HEK293 (cell line): Measurements from ENCODE around the gene RNF217.

ENCODE experiments used
- CTCF ChIA-PET: fragments of 350-600 bp; formaldehyde crosslinking; extraction: SDS; loops from one replicate; lab custom pipeline; 2021; ENCODE audit warnings: antibody characterized with exemption; lab: Yijun Ruan, JAX
- POLR2A ChIA-PET: fragments of 300-600 bp; formaldehyde crosslinking; extraction: SDS; loops from one replicate; lab custom pipeline; 2020; ENCODE audit warnings: antibody characterized with exemption, inconsistent platforms; lab: Yijun Ruan, JAX
- H3K27ac ChIP-seq: fragments of 200-500 bp; sonication (Bioruptor generic); 2 replicates; pipeline ENCODE4 v1.5.1; 2014; ENCODE audit warnings: low read depth, low read length, control low read depth, inconsistent platforms; ENCODE audit errors: extremely low read depth
- H3K36me3 ChIP-seq, 2 experiments: fragments of 200-500 bp in 1 of 2; sonication (Bioruptor generic) in 1 of 2; 1 replicate in 1 of 2; 2 replicates in 1 of 2; pipeline ENCODE4 v1.5.1; 2014 to 2017; ENCODE audit warnings: inconsistent platforms in 2 of 2, low read length in 2 of 2; ENCODE audit not compliant: control insufficient read depth in 2 of 2, insufficient read depth in 1 of 2
- H3K4me1 ChIP-seq: fragments of 200-500 bp; sonication (Bioruptor generic); 2 replicates; pipeline ENCODE4 v1.5.1; 2014; ENCODE audit warnings: mild to moderate bottlenecking, low read length, inconsistent platforms; ENCODE audit not compliant: control insufficient read depth, insufficient read depth
- H3K4me3 ChIP-seq: 2 replicates; pipeline ENCODE4 v1.5.1; 2011; ENCODE audit warnings: low read depth, mild to moderate bottlenecking, control low read depth, low read length, moderate library complexity
- H3K9me3 ChIP-seq: fragments of 200-500 bp; sonication (Bioruptor generic); 2 replicates; pipeline ENCODE4 v1.5.1; 2014; ENCODE audit warnings: low read depth, low read length, inconsistent platforms; ENCODE audit not compliant: control insufficient read depth, insufficient read depth
- FEZF1 ChIP-seq: fragments of 450-650 bp; formaldehyde crosslinking; IDR thresholded peaks from 2 replicates; pipeline ENCODE4 v1.5.1; 2016; ENCODE audit warnings: missing biosample characterization, missing genetic modification characterization
- GLIS1 ChIP-seq: fragments of 450-650 bp; formaldehyde crosslinking; IDR thresholded peaks from 2 replicates; pipeline ENCODE4 v1.5.1; 2016; ENCODE audit warnings: missing biosample characterization, missing genetic modification characterization
- HOXD13 ChIP-seq: sonication (generic); formaldehyde crosslinking; IDR thresholded peaks from 2 replicates; pipeline ENCODE4 v1.8.0; 2022; ENCODE audit warnings: missing genetic modification reagents, borderline replicate concordance
- IKZF3 ChIP-seq: fragments of 450-650 bp; IDR thresholded peaks from 2 replicates; pipeline ENCODE4 v1.5.0; 2018; ENCODE audit warnings: missing biosample characterization, mild to moderate bottlenecking, missing genetic modification characterization, moderate library complexity
- MEIS1 ChIP-seq: sonication (generic); formaldehyde crosslinking; IDR thresholded peaks from 2 replicates; pipeline ENCODE4 v1.8.1; 2022; ENCODE audit warnings: missing genetic modification reagents, mild to moderate bottlenecking, borderline replicate concordance
- MZF1 ChIP-seq: fragments of 450-650 bp; formaldehyde crosslinking; IDR thresholded peaks from 2 replicates; pipeline ENCODE4 v1.5.1; 2017; ENCODE audit warnings: missing biosample characterization, missing genetic modification characterization, borderline replicate concordance
- OVOL3 ChIP-seq: fragments of 450-650 bp; formaldehyde crosslinking; IDR thresholded peaks from 2 replicates; pipeline ENCODE4 v1.5.1; 2016; ENCODE audit warnings: missing biosample characterization, missing genetic modification characterization
- PRDM4 ChIP-seq: fragments of 450-650 bp; formaldehyde crosslinking; IDR thresholded peaks from 2 replicates; pipeline ENCODE4 v1.5.1; 2017; ENCODE audit warnings: missing biosample characterization, missing genetic modification characterization
- PRDM6 ChIP-seq: fragments of 450-650 bp; formaldehyde crosslinking; IDR thresholded peaks from 2 replicates; pipeline ENCODE4 v1.5.1; 2017; ENCODE audit warnings: missing biosample characterization, missing genetic modification characterization
- TCF7L2 ChIP-seq: IDR thresholded peaks from 2 replicates; pipeline ENCODE4 v1.6.1; 2011; ENCODE audit warnings: low read depth, mild to moderate bottlenecking, inconsistent platforms, low read length, moderate library complexity, borderline replicate concordance
- WT1 ChIP-seq: fragments of 450-650 bp; formaldehyde crosslinking; IDR thresholded peaks from 2 replicates; pipeline ENCODE4 v1.5.1; 2016; ENCODE audit warnings: missing biosample characterization, missing genetic modification characterization
- YY1 ChIP-seq: fragments of 450-650 bp; formaldehyde crosslinking; IDR thresholded peaks from 2 replicates; pipeline ENCODE4 v1.5.1; 2018; ENCODE audit warnings: missing biosample characterization, missing genetic modification characterization
- ZEB2 ChIP-seq: fragments of 450-650 bp; formaldehyde crosslinking; IDR thresholded peaks from 2 replicates; pipeline ENCODE4 v1.5.1; 2016; ENCODE audit warnings: missing biosample characterization, missing genetic modification characterization
- ZNF114 ChIP-seq: fragments of 450-650 bp; formaldehyde crosslinking; IDR thresholded peaks from 2 replicates; pipeline ENCODE4 v1.5.0; 2017; ENCODE audit warnings: missing biosample characterization, missing genetic modification characterization
- ZNF133 ChIP-seq: fragments of 450-650 bp; formaldehyde crosslinking; IDR thresholded peaks from 2 replicates; pipeline ENCODE4 v1.5.1; 2016; ENCODE audit warnings: missing biosample characterization, missing genetic modification characterization
- ZNF239 ChIP-seq: fragments of 450-650 bp; formaldehyde crosslinking; IDR thresholded peaks from 2 replicates; pipeline ENCODE4 v1.5.1; 2016; ENCODE audit warnings: missing biosample characterization, missing genetic modification characterization
- ZNF24 ChIP-seq: fragments of 450-650 bp; formaldehyde crosslinking; IDR thresholded peaks from 2 replicates; pipeline ENCODE4 v1.5.1; 2016; ENCODE audit warnings: missing biosample characterization, missing genetic modification characterization
- ZNF366 ChIP-seq: fragments of 450-650 bp; formaldehyde crosslinking; conservative IDR thresholded peaks from 2 replicates; pipeline ENCODE4 v1.5.1; 2016; ENCODE audit warnings: missing biosample characterization, missing genetic modification characterization
- ZNF37A ChIP-seq: fragments of 450-650 bp; IDR thresholded peaks from 2 replicates; pipeline ENCODE4 v1.5.1; 2018; ENCODE audit warnings: missing biosample characterization, missing genetic modification characterization
- ZNF560 ChIP-seq: fragments of 450-650 bp; formaldehyde crosslinking; IDR thresholded peaks from 2 replicates; pipeline ENCODE4 v1.5.1; 2017; ENCODE audit warnings: missing biosample characterization, missing genetic modification characterization, borderline replicate concordance
- ZNF571 ChIP-seq: fragments of 450-650 bp; formaldehyde crosslinking; IDR thresholded peaks from 2 replicates; pipeline ENCODE4 v1.5.0; 2017; ENCODE audit warnings: missing biosample characterization, missing genetic modification characterization
- ZNF791 ChIP-seq: fragments of 450-650 bp; formaldehyde crosslinking; IDR thresholded peaks from 2 replicates; pipeline ENCODE4 v1.5.1; 2016; ENCODE audit warnings: missing biosample characterization, missing genetic modification characterization
- ZNF837 ChIP-seq: fragments of 450-650 bp; formaldehyde crosslinking; IDR thresholded peaks from 2 replicates; pipeline ENCODE4 v1.5.1; 2016; ENCODE audit warnings: missing biosample characterization, missing genetic modification characterization
- ZSCAN30 ChIP-seq: fragments of 450-650 bp; IDR thresholded peaks from 2 replicates; pipeline ENCODE4 v1.5.1; 2018; ENCODE audit warnings: missing biosample characterization, mild to moderate bottlenecking, missing genetic modification characterization, moderate library complexity
- TF ChIP-seq, protein P1 (sequence below): fragments of 450-650 bp; formaldehyde crosslinking; IDR thresholded peaks from 2 replicates; pipeline ENCODE4 v1.5.1; 2016; ENCODE audit warnings: missing biosample characterization, missing genetic modification characterization
- TF ChIP-seq, protein P2 (sequence below): fragments of 450-650 bp; formaldehyde crosslinking; IDR thresholded peaks from 2 replicates; pipeline ENCODE4 v1.5.1; 2016; ENCODE audit warnings: missing biosample characterization, missing genetic modification characterization

Gene RNF217

GRCh38 chr6:124999105-124999764 lies 37.0 kb downstream of the RNF217 start:
- ChIA-PET POLR2A (interaction anchor here (0.7 to 1.4 kb wide), 2 partner anchors 36 to 53 kb away, joined by 3 to 4 read pairs; no protein-coding TSS in a partner anchor), CTCF (interaction anchor here (0.6 to 1.3 kb wide), 5 partner anchors 12 to 1888 kb away, joined by 3 to 7 read pairs (median 3); no protein-coding TSS in a partner anchor)
- Histone ChIP-seq H3K4me3 (no peak overlapping the region), H3K9me3 (no peaks in the 10 kb centered on the region), H3K4me1 (peaks cover 24% of the 10 kb centered on the region), H3K27ac (no peak overlapping the region), H3K36me3 (peaks cover 0 to 5% of the 10 kb centered on the region in 2 experiments; a peak in 1 of 3 replicates)
- TF ChIP-seq ZNF560 (no peak), ZNF24 (tag by site-specific recombination) (peak; percentile 54; the same call in 1 of the 2 replicates), IKZF3 (peak; percentile 57; the same call in 1 of the 2 replicates), OVOL3 (no peak), ZNF239 (tag by site-specific recombination) (no peak), TCF7L2 (no peak), PRDM4 (no peak), ZNF133 (tag by site-specific recombination) (no peak), MZF1 (tag by site-specific recombination) (peak; percentile 99), PRDM6 (tag by site-specific recombination) (peak; percentile 16; the same call in 1 of the 2 replicates), HOXD13 (CRISPR knock-in tag) (no peak), ZSCAN30 (tag by site-specific recombination) (0 out of 2 replicates have a peak, but pooled peaks have one; percentile 28), FEZF1 (tag by site-specific recombination) (peak; percentile 30; the same call in 1 of the 2 replicates)

GRCh38 chr6:125001684-125002405 lies 39.6 kb downstream of the RNF217 start:
- POLR2A ChIA-PET: no interaction called here
- Histone ChIP-seq H3K9me3 (no peaks in the 10 kb centered on the region), H3K27ac (no peak overlapping the region), H3K36me3 (peaks cover 0 to 5% of the 10 kb centered on the region in 2 experiments; a peak in 1 of 3 replicates), H3K4me1 (peaks cover 17% of the 10 kb centered on the region), H3K4me3 (no peak overlapping the region)
- CTCF ChIA-PET: interaction anchor here (1.3 kb wide), 1 partner anchor 112 kb away, joined by 3 read pairs; no protein-coding TSS in a partner anchor
- no peak for TF ChIP-seq ZNF114 (tag by site-specific recombination)
- TF ChIP-seq ZNF37A: no peak
- TF ChIP-seq GLIS1 (tag by site-specific recombination): no peak
- no peak for TF ChIP-seq ZEB2
- TF ChIP-seq WT1 (tag by site-specific recombination): 0 out of 2 replicates have a peak, but pooled peaks have one; percentile 29
- no peak for TF ChIP-seq YY1 (tag by site-specific recombination)
- TF ChIP-seq, protein P1, sequence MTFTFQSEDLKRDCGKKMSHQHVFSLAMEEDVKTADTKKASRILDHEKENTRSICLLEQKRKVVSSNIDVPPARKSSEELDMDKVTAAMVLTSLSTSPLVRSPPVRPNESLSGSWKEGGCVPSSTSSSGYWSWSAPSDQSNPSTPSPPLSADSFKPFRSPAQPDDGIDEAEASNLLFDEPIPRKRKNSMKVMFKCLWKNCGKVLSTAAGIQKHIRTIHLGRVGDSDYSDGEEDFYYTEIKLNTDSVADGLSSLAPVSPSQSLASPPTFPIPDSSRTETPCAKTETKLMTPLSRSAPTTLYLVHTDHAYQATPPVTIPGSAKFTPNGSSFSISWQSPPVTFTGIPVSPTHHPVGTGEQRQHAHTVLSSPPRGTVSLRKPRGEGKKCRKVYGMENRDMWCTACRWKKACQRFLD (tag by site-specific recombination): no peak
- TF ChIP-seq ZNF791 (tag by site-specific recombination): no peak
- TF ChIP-seq ZNF571 (tag by site-specific recombination): no peak
- peak; percentile 88 for TF ChIP-seq PRDM6 (tag by site-specific recombination)
- no peak for TF ChIP-seq ZNF366 (tag by site-specific recombination)
- TF ChIP-seq, protein P2, sequence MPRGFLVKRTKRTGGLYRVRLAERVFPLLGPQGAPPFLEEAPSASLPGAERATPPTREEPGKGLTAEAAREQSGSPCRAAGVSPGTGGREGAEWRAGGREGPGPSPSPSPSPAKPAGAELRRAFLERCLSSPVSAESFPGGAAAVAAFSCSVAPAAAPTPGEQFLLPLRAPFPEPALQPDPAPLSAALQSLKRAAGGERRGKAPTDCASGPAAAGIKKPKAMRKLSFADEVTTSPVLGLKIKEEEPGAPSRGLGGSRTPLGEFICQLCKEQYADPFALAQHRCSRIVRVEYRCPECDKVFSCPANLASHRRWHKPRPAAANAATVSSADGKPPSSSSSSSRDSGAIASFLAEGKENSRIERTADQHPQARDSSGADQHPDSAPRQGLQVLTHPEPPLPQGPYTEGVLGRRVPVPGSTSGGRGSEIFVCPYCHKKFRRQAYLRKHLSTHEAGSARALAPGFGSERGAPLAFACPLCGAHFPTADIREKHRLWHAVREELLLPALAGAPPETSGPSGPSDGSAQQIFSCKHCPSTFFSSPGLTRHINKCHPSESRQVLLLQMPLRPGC (tag by site-specific recombination): no peak
- no peak for TF ChIP-seq ZNF837 (tag by site-specific recombination)
- 0 out of 2 replicates have a peak, but pooled peaks have one; percentile 24 for TF ChIP-seq MEIS1
